ENCODE data around the gene ADA.

- no peak for TF ChIP-seq CTCF (conservative IDR thresholded peaks at IDR 0.05 in 1 of 2, IDR thresholded peaks at IDR 0.05 in 1 of 2; ENCODE audit: extremely low read depth in 1 of 2, insufficient read depth in 1 of 2, low read depth in 1 of 2, low read length in 2 of 2)
- TF ChIP-seq EZH2 (IDR thresholded peaks at IDR 0.05; ENCODE audit: borderline replicate concordance, low read length) = no peak
Measured at GRCh38 chr20:44651434-44651683, 140 bp downstream of the ADA start.
